Upper lobe of left lung (tissue), 6 donors: ENCODE measurements around the gene ZNF668. TPM values are rescaled to one million over a fixed set of nuclear protein-coding genes. Genes with fewer than 3 reads are reported as not detected.

Experiments
- ATAC-seq, 2 donors: fragments of 200-7000 bp; cut with Tn5 transposase; one replicate each; pipeline ENCODE4 v1.9.1; 2022; ENCODE audit warnings: mild to moderate bottlenecking in 2 of 2, moderate library complexity in 2 of 2; ENCODE audit not compliant: low FRiP score in 2 of 2
- DNase-seq, 2 donors: peaks; one replicate each; pipeline ENCODE4 v3.0.0-alpha.2; 2019 to 2020
- H3K27ac ChIP-seq, 4 donors: fragments of 200-600 bp; sonication (generic); one replicate each; pipeline ENCODE4 v1.5.1; 2016 to 2019
- H3K27me3 ChIP-seq, 4 donors: fragments of 200-600 bp; sonication (generic); one replicate each; pipeline ENCODE4 v1.5.1; 2017 to 2019
- H3K36me3 ChIP-seq, 4 donors: fragments of 200-600 bp; sonication (generic); one replicate each; pipeline ENCODE4 v1.5.1; 2016 to 2019
- H3K4me1 ChIP-seq, 4 donors: fragments of 200-600 bp; sonication (generic); one replicate each; pipeline ENCODE4 v1.5.1; 2018 to 2019
- H3K4me3 ChIP-seq, 4 donors: fragments of 200-600 bp; sonication (generic); one replicate each; pipeline ENCODE4 v1.5.1; 2017 to 2019; ENCODE audit warnings: mild to moderate bottlenecking in 2 of 4, moderate library complexity in 1 of 4
- H3K9me3 ChIP-seq, 4 donors: fragments of 200-600 bp; sonication (generic); one replicate each; pipeline ENCODE4 v1.5.1; 2018 to 2019
- CTCF ChIP-seq, 6 experiments: fragments of 450-650 bp in 4 of 6; fragments of 200-600 bp in 2 of 6; sonication (generic) in 2 of 6; IDR thresholded peaks; one replicate each; pipeline ENCODE4 v1.5.1; 2016 to 2019; ENCODE audit warnings: antibody characterized with exemption in 6 of 6
- EP300 ChIP-seq, 4 donors: sonication (generic); formaldehyde crosslinking; IDR thresholded peaks; one replicate each; pipeline ENCODE4 v1.5.1; 2017; ENCODE audit warnings: antibody characterized with exemption in 4 of 4, control low read depth in 2 of 4
- POLR2A ChIP-seq, 4 donors: fragments of 450-650 bp; IDR thresholded peaks; one replicate each; pipeline ENCODE4 v1.5.1; 2016 to 2017; ENCODE audit warnings: antibody characterized with exemption in 4 of 4, mild to moderate bottlenecking in 2 of 4
- POLR2AphosphoS5 ChIP-seq, 2 donors: sonication (generic); formaldehyde crosslinking; IDR thresholded peaks; one replicate each; pipeline ENCODE4 v1.5.1; 2017; ENCODE audit warnings: antibody characterized with exemption in 2 of 2
- WGBS, 2 donors: methylation state at CpG; one replicate each; pipeline ENCODE4 v1.1.5; 2017 to 2018; 5-methylcytosine and 5-hydroxymethylcytosine counted together
- total RNA-seq, 6 donors: library from RNA; depleted of rRNA in 4 of 6; stranded (reverse); fragments of >200 nt in 4 of 6; gene quantifications; one replicate each; pipeline versions ENCODE4 v1.1.0 to v1.2.1, GENCODE V29; 2016 to 2021
- donor health status: DM: no; HTN: no; CAD: no; lungs with moderate emphysema.
- donor health status: DM: no; HTN: yes; CAD: no; lungs with severe emphysema.

The ZNF668 gene
- total RNA-seq, 6 donors from 2014 or later = 8.4 to 21.0 (median 11.4) TPM

DNA sequence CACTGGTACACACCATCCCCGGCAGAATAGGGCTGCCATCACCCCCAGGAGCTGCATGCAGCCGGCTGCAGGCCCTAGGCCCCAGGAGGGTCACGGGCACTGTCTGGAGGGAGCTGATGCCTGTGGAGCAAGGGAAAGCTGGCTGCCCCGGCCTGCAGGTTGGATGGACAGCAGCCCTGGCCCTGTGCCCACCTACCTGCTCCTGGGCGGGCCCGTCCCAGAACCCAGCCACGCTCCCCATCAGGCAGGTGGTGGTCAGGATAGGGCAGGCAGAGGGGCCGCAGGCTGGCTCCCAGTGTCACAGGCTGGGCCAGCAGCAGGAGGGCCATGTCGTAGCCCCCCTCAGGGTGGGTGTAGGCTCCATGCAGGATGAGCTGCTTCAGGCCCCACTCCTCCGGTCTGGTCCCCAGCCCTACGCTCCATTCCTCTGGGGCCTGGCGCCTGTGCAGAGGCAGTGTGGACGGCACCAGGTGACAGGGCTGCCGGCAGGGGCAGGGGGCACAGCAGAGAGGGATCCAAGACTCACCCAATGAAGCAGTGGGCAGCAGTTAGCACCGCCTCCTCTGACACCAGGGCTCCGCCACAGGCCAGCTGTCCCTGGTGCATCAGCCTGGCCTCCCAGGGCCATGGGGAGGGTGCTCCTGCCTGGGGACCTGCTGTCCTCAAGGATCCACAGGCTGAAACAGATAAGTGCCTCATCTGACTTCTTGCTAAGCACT lies 10.7 kb upstream of the ZNF668 start:
- ATAC-seq = peak in 1 of 2 donors; percentile 3
- 90 to 94% methylated on average over 2 to 10 of the region's 16 CpGs for WGBS, 2 donors
- TF ChIP-seq CTCF (IDR thresholded peaks at IDR 0.05) (no peak), POLR2AphosphoS5 (IDR thresholded peaks at IDR 0.05) (no peak), POLR2A (IDR thresholded peaks at IDR 0.05) (no peak), EP300 (IDR thresholded peaks at IDR 0.05) (no peak)

GRCh38 chr16:31083981-31084380 lies 9.9 kb upstream of the ZNF668 start:
- peaks cover 10 to 37% (median 17%) of the 10 kb centered on the region in 4 donors for H3K4me1 ChIP-seq
- H3K36me3 ChIP-seq = peaks cover 13 to 87% (median 46%) of the 10 kb centered on the region in 4 donors
- no peaks in the 10 kb centered on the region for H3K27me3 ChIP-seq
- DNase-seq = peak in 1 of 2 donors; percentile 63
- no peak for ATAC-seq
- TF ChIP-seq CTCF (IDR thresholded peaks at IDR 0.05) (no peak), EP300 (IDR thresholded peaks at IDR 0.05) (no peak), POLR2A (IDR thresholded peaks at IDR 0.05) (no peak), POLR2AphosphoS5 (IDR thresholded peaks at IDR 0.05) (no peak)
- 80 to 86% methylated on average over 1 to 10 of the region's 13 CpGs for WGBS, 2 donors
- H3K4me3 ChIP-seq = no peak overlapping the region
- peak overlapping the region in 1 of 4 donors; percentile 61 for H3K27ac ChIP-seq
- H3K9me3 ChIP-seq = no peaks in the 10 kb centered on the region

More for the DNA sequence above, 10.7 kb upstream of the ZNF668 start:
- no peak for DNase-seq
- Histone ChIP-seq H3K27ac (peak overlapping the region in 1 of 4 donors; percentile 61), H3K36me3 (peaks cover 13 to 87% (median 40%) of the 10 kb centered on the region in 4 donors), H3K27me3 (no peaks in the 10 kb centered on the region), H3K4me1 (peaks cover 10 to 32% (median 17%) of the 10 kb centered on the region in 4 donors), H3K9me3 (no peaks in the 10 kb centered on the region), H3K4me3 (no peak overlapping the region)

DNA sequence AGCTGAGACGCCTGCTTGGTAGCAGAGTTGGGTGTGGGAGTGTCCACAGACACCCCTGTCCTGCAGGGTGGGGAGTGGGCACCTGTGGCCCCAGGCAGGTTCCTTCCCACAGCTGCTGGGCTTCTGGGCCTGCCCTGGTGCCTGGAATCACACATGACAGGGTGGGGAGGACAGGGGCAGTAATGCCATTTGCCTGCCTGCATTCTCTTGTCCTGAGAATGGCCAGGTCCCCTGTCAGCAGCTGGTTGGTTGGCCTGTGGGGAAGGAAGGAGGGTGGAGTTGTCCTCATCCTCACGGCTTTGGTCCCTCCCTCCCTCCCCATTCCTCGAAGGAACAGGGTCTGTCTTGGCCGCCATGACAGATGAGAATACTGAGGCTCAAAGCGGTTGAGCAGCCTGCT lies 9.5 kb upstream of the ZNF668 start:
- H3K27ac ChIP-seq = peak overlapping the region in 1 of 4 donors; percentile 59
- no peak overlapping the region for H3K4me3 ChIP-seq
- TF ChIP-seq POLR2A (IDR thresholded peaks at IDR 0.05) (no peak), EP300 (IDR thresholded peaks at IDR 0.05) (no peak), POLR2AphosphoS5 (IDR thresholded peaks at IDR 0.05) (no peak), CTCF (IDR thresholded peaks at IDR 0.05) (no peak)
- peaks cover 17 to 91% (median 50%) of the 10 kb centered on the region in 4 donors for H3K36me3 ChIP-seq
- H3K4me1 ChIP-seq = peaks cover 10 to 42% (median 17%) of the 10 kb centered on the region in 4 donors
- no peak for DNase-seq
- no peaks in the 10 kb centered on the region for H3K9me3 ChIP-seq
- no peak for ATAC-seq
- WGBS, 2 donors = 90 to 93% methylated on average over 1 to 5 of the region's 5 CpGs
- no peaks in the 10 kb centered on the region for H3K27me3 ChIP-seq

- no peak for ATAC-seq
- H3K27ac ChIP-seq = peak overlapping the region in 1 of 4 donors; percentile 59
- WGBS, 2 donors = 73 to 74% methylated on average over 9 of the region's 9 CpGs
- TF ChIP-seq EP300 (IDR thresholded peaks at IDR 0.05) (no peak), POLR2AphosphoS5 (IDR thresholded peaks at IDR 0.05) (no peak), POLR2A (IDR thresholded peaks at IDR 0.05) (no peak)
- no peaks in the 10 kb centered on the region for H3K27me3 ChIP-seq
- H3K4me3 ChIP-seq = no peak overlapping the region
- H3K9me3 ChIP-seq = no peaks in the 10 kb centered on the region
- no peak for DNase-seq
- peaks cover 10 to 43% (median 17%) of the 10 kb centered on the region in 4 donors for H3K4me1 ChIP-seq
- peaks cover 21 to 94% (median 55%) of the 10 kb centered on the region in 4 donors for H3K36me3 ChIP-seq
Measured at GRCh38 chr16:31083081-31083480, 9.0 kb upstream of the ZNF668 start.

GRCh38 chr16:31082368-31083045 lies 8.5 kb upstream of the ZNF668 start:
- ATAC-seq = no peak
- DNase-seq = no peak
- TF ChIP-seq POLR2AphosphoS5 (IDR thresholded peaks at IDR 0.05) = no peak
- no peak for TF ChIP-seq CTCF (IDR thresholded peaks at IDR 0.05)
- TF ChIP-seq EP300 (IDR thresholded peaks at IDR 0.05) = no peak
- no peak for TF ChIP-seq POLR2A (IDR thresholded peaks at IDR 0.05)
- WGBS, 2 donors = 82 to 88% methylated on average over 6 to 14 of the region's 14 CpGs
- Histone ChIP-seq H3K27me3 (no peaks in the 10 kb centered on the region), H3K36me3 (peaks cover 25 to 97% (median 60%) of the 10 kb centered on the region in 4 donors), H3K9me3 (no peaks in the 10 kb centered on the region), H3K4me1 (peaks cover 10 to 43% (median 17%) of the 10 kb centered on the region in 4 donors), H3K27ac (peak overlapping the region in 1 of 4 donors; percentile 0), H3K4me3 (no peak overlapping the region)
